PC-9 (cell line): Measurements from ENCODE around the gene CDH13. TPM values are rescaled to one million over a fixed set of nuclear protein-coding genes. Genes with fewer than 3 reads are reported as not detected.

ENCODE experiments used
- BruUV-seq: library from RNA; stranded (reverse); fragments of 400-500 nt; replicated peaks from 2 replicates; lab custom pipeline; 2021; lab: Mats Ljungman, UMichigan
- CTCF ChIA-PET: fragments of 300-600 bp; sonication (Branson Sonifier 250); formaldehyde crosslinking; loops from one replicate; lab custom pipeline; 2022; ENCODE audit warnings: antibody characterized with exemption; lab: Charles Lee
- POLR2A ChIA-PET: fragments of 300-600 bp; sonication (Branson Sonifier 250); formaldehyde crosslinking; loops from one replicate; lab custom pipeline; 2022; ENCODE audit warnings: antibody characterized with exemption; ENCODE audit not compliant: unreplicated experiment; lab: Charles Lee
- DNase-seq, 2 experiments: peaks; one replicate each; pipeline versions ENCODE4 v3.0.0 to v3.0.0-alpha.2; 2015 to 2022; ENCODE audit warnings: mixed read lengths in 1 of 2
- H2AFZ ChIP-seq: fragments of 200-600 bp; sonication (generic); 2 replicates; pipeline ENCODE4 v1.8.1; 2017; ENCODE audit warnings: antibody characterized with exemption
- H3F3A ChIP-seq: fragments of 200-600 bp; sonication (generic); 2 replicates; pipeline ENCODE4 v1.8.1; 2017; ENCODE audit warnings: antibody characterized with exemption, mild to moderate bottlenecking, low read depth; ENCODE audit not compliant: insufficient read depth
- H3K27ac ChIP-seq: fragments of 200-600 bp; sonication (generic); 2 replicates; pipeline ENCODE4 v1.6.1; 2016; ENCODE audit warnings: mixed run types
- H3K27me3 ChIP-seq: fragments of 200-600 bp; sonication (generic); 2 replicates; pipeline ENCODE4 v1.6.1; 2016; ENCODE audit warnings: low read depth, mixed run types; ENCODE audit not compliant: insufficient read depth
- H3K36me3 ChIP-seq: fragments of 200-600 bp; sonication (generic); 2 replicates; pipeline ENCODE4 v1.6.1; 2016; ENCODE audit warnings: low read depth, mixed run types
- H3K4me1 ChIP-seq: fragments of 200-600 bp; sonication (generic); replicated peaks from 2 replicates; pipeline ENCODE4 v1.6.1; 2016; ENCODE audit warnings: mixed run types; ENCODE audit not compliant: insufficient read depth
- H3K4me2 ChIP-seq: fragments of 200-600 bp; sonication (generic); 2 replicates; pipeline ENCODE4 v1.6.1; 2017; ENCODE audit warnings: mixed run types
- H3K4me3 ChIP-seq: fragments of 200-600 bp; sonication (generic); 2 replicates; pipeline ENCODE4 v1.6.1; 2016; ENCODE audit warnings: mixed run types
- H3K79me2 ChIP-seq: fragments of 200-600 bp; sonication (generic); 2 replicates; pipeline ENCODE4 v1.6.1; 2017; ENCODE audit warnings: low read depth, mixed run types
- H3K9me2 ChIP-seq: fragments of 200-600 bp; sonication (generic); 2 replicates; pipeline ENCODE4 v1.8.1; 2017; ENCODE audit warnings: mild to moderate bottlenecking; ENCODE audit not compliant: insufficient read depth
- H3K9me3 ChIP-seq: fragments of 200-600 bp; sonication (generic); 2 replicates; pipeline ENCODE4 v1.8.1; 2016; ENCODE audit warnings: low read depth; ENCODE audit not compliant: insufficient read depth
- H4K20me1 ChIP-seq: fragments of 200-600 bp; sonication (generic); 2 replicates; pipeline ENCODE4 v1.8.1; 2017; ENCODE audit not compliant: insufficient read depth
- CTCF ChIP-seq: fragments of 200-600 bp; sonication (generic); conservative IDR thresholded peaks from 2 replicates; pipeline ENCODE4 v1.6.1; 2017; ENCODE audit warnings: mixed run types, antibody characterized with exemption, mild to moderate bottlenecking, moderate library complexity
- EZH2 ChIP-seq: fragments of 200-600 bp; sonication (generic); IDR thresholded peaks from 2 replicates; pipeline ENCODE4 v1.8.0; 2017; ENCODE audit warnings: antibody characterized with exemption, low read depth
- intact Hi-C: fragments of 100-400 bp; cut with micrococcal nuclease; formaldehyde crosslinking; loops from one replicate; pipeline ENCODE4 v1.10.0; 2022; ENCODE audit not compliant: unreplicated experiment
- total RNA-seq: library from RNA; stranded (reverse); gene quantifications from 2 replicates; pipeline ENCODE4 v1.2.3, GENCODE V29; 2021

The CDH13 gene
- total RNA-seq, 1 experiment from 2014 or later: 0.24 TPM

GRCh38 chr16:83231729-83232128, 605.0 kb downstream of the CDH13 start:
- BruUV-seq: no TSS peak
- H3K4me2 ChIP-seq: no peak overlapping the region
- POLR2A ChIA-PET: no interaction called here

GRCh38 chr16:83233153-83233552, 606.4 kb downstream of the CDH13 start:
- no peaks in the 10 kb centered on the region for H3K79me2 ChIP-seq
- H3K4me1 ChIP-seq: no peaks in the 10 kb centered on the region
- no peaks in the 10 kb centered on the region for H3K9me2 ChIP-seq
- TF ChIP-seq EZH2 (no peak), CTCF (no peak)
- H3F3A ChIP-seq: no peaks in the 10 kb centered on the region
- H3K27ac ChIP-seq: no peak overlapping the region
- no peaks in the 10 kb centered on the region for H4K20me1 ChIP-seq
- ChIA-PET CTCF (no interaction called here), POLR2A (no interaction called here)
- peaks cover 42% of the 10 kb centered on the region for H3K27me3 ChIP-seq
- no TSS peak for BruUV-seq
- no peak overlapping the region for H3K4me3 ChIP-seq
- intact Hi-C loops: no loop called here
- H3K4me2 ChIP-seq: no peak overlapping the region
- no peaks in the 10 kb centered on the region for H3K9me3 ChIP-seq
- DNase-seq: no peak
- H3K36me3 ChIP-seq: no peaks in the 10 kb centered on the region
- H2AFZ ChIP-seq: no peak overlapping the region

More at GRCh38 chr16:83231729-83232128, 605.0 kb downstream of the CDH13 start:
- Histone ChIP-seq H3F3A (no peaks in the 10 kb centered on the region), H3K36me3 (no peaks in the 10 kb centered on the region), H3K27ac (no peak overlapping the region), H3K79me2 (no peaks in the 10 kb centered on the region), H3K4me3 (no peak overlapping the region), H3K4me1 (no peaks in the 10 kb centered on the region), H3K27me3 (peaks cover 54% of the 10 kb centered on the region), H4K20me1 (no peaks in the 10 kb centered on the region), H3K9me2 (no peaks in the 10 kb centered on the region), H2AFZ (no peak overlapping the region), H3K9me3 (no peaks in the 10 kb centered on the region)
- intact Hi-C loops: no loop called here
- CTCF ChIA-PET: no interaction called here
- no peak for DNase-seq
- TF ChIP-seq CTCF (no peak), EZH2 (no peak)

GRCh38 chr16:83238949-83239691, 612.4 kb downstream of the CDH13 start:
- DNase-seq: no peak
- Histone ChIP-seq H3K27ac (no peak overlapping the region), H3K4me1 (no peaks in the 10 kb centered on the region), H3F3A (no peaks in the 10 kb centered on the region), H3K4me2 (no peak overlapping the region), H3K79me2 (no peaks in the 10 kb centered on the region), H2AFZ (no peak overlapping the region), H3K9me3 (no peaks in the 10 kb centered on the region), H3K9me2 (no peaks in the 10 kb centered on the region), H3K27me3 (0 out of 2 replicates have a peak, but pooled peaks cover under 1% of the 10 kb centered on the region), H3K4me3 (no peak overlapping the region), H4K20me1 (no peaks in the 10 kb centered on the region), H3K36me3 (no peaks in the 10 kb centered on the region)
- TF ChIP-seq EZH2 (no peak), CTCF (no peak)
- ChIA-PET POLR2A (no interaction called here), CTCF (no interaction called here)
- no TSS peak for BruUV-seq
- intact Hi-C loops: no loop called here
